Right cardiac atrium (tissue), 5 donors: ENCODE results near the gene DIO3. TPM values are rescaled to one million over a fixed set of nuclear protein-coding genes. Genes with fewer than 3 reads are reported as not detected.
"Not testable (repeated sequence)": the region's sequence is repeated elsewhere in the genome, so short reads cannot be mapped to it uniquely, and the experiment has no call there.

Experiments
- ATAC-seq, 2 donors: fragments of 200-7000 bp; cut with Tn5 transposase; one replicate each; pipeline versions ENCODE4 v1.8.0 to v1.9.1; 2020; ENCODE audit warnings: moderate library complexity in 2 of 2, mild to moderate bottlenecking in 1 of 2
- DNase-seq, 3 donors: peaks; one replicate each; pipeline ENCODE4 v3.0.0-alpha.2; 2020
- H3K27ac ChIP-seq: one replicate; pipeline ENCODE4 v1.5.1; 2013; ENCODE audit warnings: mild to moderate bottlenecking, low read length, control low read depth, moderate library complexity
- H3K27me3 ChIP-seq: one replicate; pipeline ENCODE4 v1.6.1; 2013; ENCODE audit not compliant: control insufficient read depth, insufficient read depth
- H3K4me1 ChIP-seq: one replicate; pipeline ENCODE4 v1.6.1; 2013; ENCODE audit warnings: low read length; ENCODE audit not compliant: control insufficient read depth, insufficient read depth
- H3K4me3 ChIP-seq: one replicate; pipeline ENCODE4 v1.5.1; 2013; ENCODE audit warnings: low read length, control low read depth
- H3K9me3 ChIP-seq: one replicate; pipeline ENCODE4 v1.6.1; 2013; ENCODE audit warnings: low read length; ENCODE audit not compliant: control insufficient read depth
- WGBS: extraction: QIAGEN DNeasy Blood & Tissue Kit; methylation state at CpG from one replicate; pipeline ENCODE4 v1.1.7; 2013; 5-methylcytosine and 5-hydroxymethylcytosine counted together
- intact Hi-C, 4 donors: fragments of 100-400 bp; cut with DNase I; formaldehyde crosslinking; loops; one replicate each; pipeline versions ENCODE4 v1.11.0 to v1.14.0; 2022 to 2023
- polyA plus RNA-seq: library from polyadenylated mRNA; stranded (reverse); fragments of 200-250 nt; gene quantifications from one replicate; pipeline ENCODE4 v1.2.3, GENCODE V29; 2013
- total RNA-seq, 4 donors: library from RNA; stranded (reverse); fragmentation: NEBNext Ultra II Directional; extraction: Animal tissue kit (Norgen Biotek cat#: 25700); gene quantifications; one replicate each; pipeline ENCODE4 v1.2.1, GENCODE V29; 2021
- donor health status: healthy with polysubstance abuse.
- donor health status: DM: no; HTN: yes; CAD: no.
- donor health status: DM: no; HTN: no; CAD: no.
- donor health status: DM: no; HTN: yes; CAD: no; lungs with severe emphysema.
- donor health status: DM: yes; HTN: yes; CAD: no.

DIO3 gene
- total and polyA plus RNA-seq, 5 donors: 0.17 to 0.34 TPM; not detected in 3

GRCh38 chr14:101572526-101572925 is 11.2 kb downstream of the DIO3 start:
- intact Hi-C loops, H3K4me3 ChIP-seq, ATAC-seq, H3K27ac ChIP-seq, H3K4me1 ChIP-seq, H3K9me3 ChIP-seq, DNase-seq, H3K27me3 ChIP-seq: not testable (repeated sequence)
- WGBS: 88% methylated on average over 6 of the region's 6 CpGs

GRCh38 chr14:101573289-101573688 is 12.0 kb downstream of the DIO3 start:
- intact Hi-C loops: no loop called here

GRCh38 chr14:101575581-101575980 is 14.3 kb downstream of the DIO3 start:
- ATAC-seq: no peak
- peak in 1 of 3 donors; percentile 11 for DNase-seq
- Histone ChIP-seq H3K4me1 (no peaks in the 10 kb centered on the region), H3K9me3 (no peaks in the 10 kb centered on the region), H3K27ac (no peak overlapping the region), H3K4me3 (no peak overlapping the region), H3K27me3 (no peaks in the 10 kb centered on the region)
- intact Hi-C loops: no loop called here
- 73% methylated on average over 4 of the region's 4 CpGs for WGBS

More at GRCh38 chr14:101573289-101573688, 12.0 kb downstream of the DIO3 start:
- 89% methylated on average over 8 of the region's 8 CpGs for WGBS
- ATAC-seq: no peak
- Histone ChIP-seq H3K9me3 (no peaks in the 10 kb centered on the region), H3K4me1 (no peaks in the 10 kb centered on the region), H3K27me3 (no peaks in the 10 kb centered on the region), H3K27ac (no peak overlapping the region), H3K4me3 (no peak overlapping the region)
- no peak for DNase-seq

DNA sequence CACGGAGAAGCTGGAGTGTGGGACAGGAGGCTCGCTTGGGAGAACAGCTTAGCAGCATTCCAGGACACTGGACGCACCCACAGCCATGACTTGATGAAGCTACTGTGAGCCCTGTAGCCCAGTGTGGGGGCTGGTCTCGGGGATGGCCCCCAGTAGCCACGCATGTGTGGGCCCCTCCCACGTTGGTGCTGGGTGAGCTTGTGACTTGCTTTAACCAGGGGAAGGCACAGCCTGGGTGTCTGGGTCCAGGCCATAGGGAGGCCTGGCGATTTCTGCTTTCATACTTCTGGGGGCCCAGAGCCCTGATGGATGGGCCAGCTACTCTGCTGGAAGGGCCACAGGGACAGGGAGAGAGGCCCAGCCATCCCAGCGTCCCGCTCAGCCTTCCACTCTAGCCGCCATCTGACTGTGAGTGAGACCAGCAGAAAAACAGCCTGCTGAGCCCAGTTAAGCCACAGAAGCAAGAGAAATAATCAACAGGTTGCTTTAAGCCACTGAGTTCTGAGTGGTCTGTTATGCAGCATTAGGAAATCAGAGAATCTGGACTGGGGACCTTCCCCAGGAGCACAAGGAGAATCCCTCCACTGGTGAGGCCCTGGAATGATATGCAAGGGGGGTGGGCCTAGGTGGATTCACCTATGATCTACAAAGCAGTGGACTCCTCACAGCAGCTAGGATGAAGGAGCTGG is 16.1 kb downstream of the DIO3 start:
- DNase-seq (peak in 2 of 3 donors; percentile 20 to 37), ATAC-seq (no peak)
- Histone ChIP-seq H3K4me3 (no peak overlapping the region), H3K27me3 (no peaks in the 10 kb centered on the region), H3K27ac (no peak overlapping the region), H3K9me3 (no peaks in the 10 kb centered on the region), H3K4me1 (no peaks in the 10 kb centered on the region)
- WGBS: 85% methylated on average over 10 of the region's 10 CpGs
- intact Hi-C loops: no loop called here

DNA sequence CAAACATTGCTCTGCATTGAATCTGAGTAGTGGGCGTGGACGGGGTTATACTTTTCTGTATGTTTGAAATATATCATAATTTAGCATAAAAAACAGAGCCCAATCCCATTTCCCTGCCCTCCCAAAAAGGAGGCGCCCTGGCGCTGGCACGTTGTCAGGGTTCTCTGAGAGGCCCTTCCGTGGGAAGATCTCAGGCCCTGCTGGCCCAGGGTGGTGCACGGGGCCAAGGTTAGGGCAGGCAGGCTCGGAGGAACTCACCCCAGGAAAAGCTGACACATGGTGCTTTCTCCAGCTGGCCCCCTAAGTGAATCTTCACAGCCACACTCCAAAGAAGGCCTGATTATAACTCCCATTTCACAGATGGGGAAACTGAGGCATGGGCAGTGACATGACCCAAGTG is 17.2 kb downstream of the DIO3 start:
- no peaks in the 10 kb centered on the region for H3K27me3 ChIP-seq
- 75% methylated on average over 8 of the region's 8 CpGs for WGBS
- DNase-seq: peak in 1 of 3 donors; percentile 13
- H3K9me3 ChIP-seq: no peaks in the 10 kb centered on the region
- no peak overlapping the region for H3K27ac ChIP-seq
- H3K4me1 ChIP-seq: no peaks in the 10 kb centered on the region
- intact Hi-C loops: no loop called here
- H3K4me3 ChIP-seq: no peak overlapping the region
- ATAC-seq: no peak

DNA sequence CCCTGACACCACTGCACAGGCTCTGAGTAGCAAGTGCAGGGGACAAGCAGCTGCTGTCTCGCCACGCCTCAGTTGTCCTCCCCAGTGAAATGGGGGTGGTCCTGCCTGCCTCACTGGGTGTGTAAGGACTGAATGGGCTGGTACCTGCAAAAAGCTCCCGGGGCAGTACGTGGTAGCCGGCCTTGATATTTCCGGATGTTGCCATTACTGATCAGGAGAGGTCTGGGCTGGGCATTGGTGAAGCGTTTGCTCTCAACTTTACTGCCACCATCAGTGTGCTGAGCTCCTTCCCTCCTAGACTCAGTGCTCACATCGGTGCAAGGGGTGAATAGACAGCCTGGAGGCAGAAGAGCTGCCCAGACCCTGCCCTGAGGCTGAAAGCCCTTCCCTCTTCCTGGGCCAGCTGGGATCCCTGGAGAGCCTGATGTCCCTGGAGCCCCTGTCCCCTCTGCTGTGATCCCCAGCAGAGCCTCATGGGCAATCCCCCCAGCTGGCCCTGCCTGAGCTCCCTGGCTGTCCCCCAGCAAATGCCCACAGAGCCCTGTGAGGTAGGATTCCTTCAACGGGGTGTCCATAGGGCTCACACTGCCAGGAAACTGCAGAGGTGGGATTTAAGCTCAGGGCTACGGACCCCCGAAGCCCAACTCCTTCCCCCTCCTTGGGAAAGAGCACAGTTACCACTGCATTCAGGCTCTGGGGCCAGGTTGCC is 18.2 kb downstream of the DIO3 start:
- ATAC-seq: no peak
- DNase-seq: peak in 2 of 3 donors; percentile 8 to 19
- Histone ChIP-seq H3K4me3 (no peak overlapping the region), H3K9me3 (no peaks in the 10 kb centered on the region), H3K27ac (no peak overlapping the region), H3K27me3 (no peaks in the 10 kb centered on the region), H3K4me1 (no peaks in the 10 kb centered on the region)
- intact Hi-C loops: no loop called here
- WGBS: 81% methylated on average over 11 of the region's 11 CpGs

GRCh38 chr14:101581806-101582205 is 20.5 kb downstream of the DIO3 start:
- intact Hi-C loops: no loop called here
- no peaks in the 10 kb centered on the region for H3K27me3 ChIP-seq
- H3K4me1 ChIP-seq: no peaks in the 10 kb centered on the region
- H3K9me3 ChIP-seq: no peaks in the 10 kb centered on the region
- DNase-seq (peak in 2 of 3 donors; percentile 5 to 10), ATAC-seq (no peak)
- no peak overlapping the region for H3K4me3 ChIP-seq
- 80% methylated on average over 9 of the region's 9 CpGs for WGBS
- H3K27ac ChIP-seq: no peak overlapping the region

- 78% methylated on average over 5 of the region's 5 CpGs for WGBS
- H3K9me3 ChIP-seq: no peaks in the 10 kb centered on the region
- H3K4me3 ChIP-seq: no peak overlapping the region
- ATAC-seq (no peak), DNase-seq (peak in 2 of 3 donors; percentile 48 to 52)
- H3K27me3 ChIP-seq: no peaks in the 10 kb centered on the region
- no peaks in the 10 kb centered on the region for H3K4me1 ChIP-seq
- intact Hi-C loops: no loop called here
- no peak overlapping the region for H3K27ac ChIP-seq
Observed at GRCh38 chr14:101582294-101582693, 21.0 kb downstream of the DIO3 start.

DNA sequence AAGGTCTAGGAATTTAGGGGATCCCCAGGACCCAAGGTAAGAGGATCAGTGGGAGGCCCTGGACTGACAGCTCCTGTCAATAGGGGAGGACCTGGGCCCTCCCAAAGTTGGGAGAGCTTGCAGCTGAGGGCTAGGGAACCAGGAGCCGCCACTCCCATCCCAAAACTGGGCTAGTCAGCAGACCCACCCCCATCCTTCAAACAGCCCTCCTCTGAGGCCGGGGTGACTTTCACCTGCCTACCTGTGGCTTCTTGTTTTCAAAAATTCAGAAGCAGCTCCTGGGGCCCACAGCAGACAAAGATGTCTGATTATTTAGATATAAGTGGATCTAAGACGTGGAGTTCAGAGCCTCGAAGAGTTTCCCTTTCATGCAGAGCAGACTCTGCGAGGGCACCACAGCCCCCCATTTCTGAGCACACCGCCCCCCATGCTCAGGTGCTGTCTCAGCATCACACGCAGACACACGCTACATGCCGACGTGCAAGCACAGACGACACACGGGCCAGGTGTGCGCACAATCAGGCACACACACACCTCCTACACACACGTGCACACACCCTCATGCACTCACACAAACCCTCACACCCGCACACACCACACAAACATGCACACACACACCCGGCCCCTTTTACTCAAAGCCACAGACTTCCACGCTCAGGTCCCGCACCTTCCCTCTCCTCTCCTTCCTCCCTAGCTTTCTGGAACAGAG is 21.9 kb downstream of the DIO3 start:
- H3K4me1 ChIP-seq: no peaks in the 10 kb centered on the region
- H3K27me3 ChIP-seq: no peaks in the 10 kb centered on the region
- WGBS: 89% methylated on average over 18 of the region's 18 CpGs
- H3K27ac ChIP-seq: no peak overlapping the region
- DNase-seq (peak in 1 of 3 donors; percentile 25), ATAC-seq (no peak)
- intact Hi-C loops: no loop called here
- no peak overlapping the region for H3K4me3 ChIP-seq
- no peaks in the 10 kb centered on the region for H3K9me3 ChIP-seq

DNA sequence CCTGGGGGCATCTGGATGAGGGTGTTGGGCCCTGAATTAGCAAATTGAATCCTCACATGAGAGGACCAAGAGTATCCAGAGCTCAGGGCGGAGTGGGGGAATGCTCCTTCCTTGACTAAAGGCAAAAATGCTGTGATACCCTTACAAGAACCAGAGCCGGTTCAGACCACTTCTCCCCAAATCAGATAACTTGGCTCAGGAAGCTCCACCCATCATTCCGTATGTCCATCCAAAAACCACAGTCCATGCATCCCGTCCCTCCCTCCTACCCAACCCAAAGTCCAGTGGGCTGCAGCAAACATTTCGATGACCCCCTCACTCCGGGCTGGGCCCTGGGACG is 22.4 kb downstream of the DIO3 start:
- ATAC-seq (peak in 1 of 2 donors; percentile 17), DNase-seq (no peak)
- intact Hi-C loops: no loop called here
- Histone ChIP-seq H3K27ac (no peak overlapping the region), H3K9me3 (no peaks in the 10 kb centered on the region), H3K4me1 (no peaks in the 10 kb centered on the region), H3K4me3 (no peak overlapping the region), H3K27me3 (no peaks in the 10 kb centered on the region)
- 73% methylated on average over 7 of the region's 7 CpGs for WGBS
